ENCODE measurements around the gene ATP11A. TPM values are rescaled to one million over a fixed set of nuclear protein-coding genes. Genes with fewer than 3 reads are reported as not detected.

The ATP11A gene
- total and polyA plus RNA-seq, 2 donors (not counting 3 experiments of a cell fraction or from before 2014, with no cell fraction given) = 16.5 to 88.1 TPM

DNA sequence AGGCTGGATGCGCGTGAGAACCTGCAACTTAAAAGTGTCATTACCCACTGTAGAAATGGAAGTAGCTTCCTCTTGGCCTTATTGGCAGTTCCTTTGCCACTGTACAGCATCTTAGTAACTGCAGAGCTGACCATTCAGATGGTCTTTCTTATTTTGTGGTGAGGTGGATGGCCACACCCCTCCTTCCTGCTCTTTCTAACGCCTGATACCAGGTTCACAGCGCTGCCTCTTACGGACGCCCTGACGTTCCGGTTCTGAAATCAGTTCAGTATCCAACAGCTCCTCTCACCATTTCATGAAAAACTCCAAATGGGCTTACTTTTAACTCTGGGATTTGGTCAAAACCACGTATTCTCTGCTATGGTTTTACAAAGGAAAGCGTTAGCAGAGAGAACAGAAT lies 134.6 kb downstream of the ATP11A start:
- Histone ChIP-seq H4K20me1 (replicated peaks; ENCODE audit: control insufficient read depth, extremely low read depth, insufficient read depth, low read length) (no peaks in the 10 kb centered on the region), H3K9me3 (replicated peaks; ENCODE audit: control insufficient read depth, insufficient read depth, low read length) (no peaks in the 10 kb centered on the region), H3K9me1 (replicated peaks; ENCODE audit: control insufficient read depth, extremely low read depth, insufficient read depth, low read length) (no peaks in the 10 kb centered on the region), H3K36me3 (ENCODE audit: control insufficient read depth in 2 of 2, extremely low read depth in 1 of 2, insufficient read depth in 2 of 2, low read length in 2 of 2) (peaks cover 4 to 30% of the 10 kb centered on the region in 2 experiments), H3K9ac (replicated peaks; ENCODE audit: extremely low read depth, insufficient read depth, low read length) (no peak overlapping the region), H3K4me1 (ENCODE audit: control insufficient read depth, extremely low read depth, insufficient read depth, low read length) (peaks cover 11% of the 10 kb centered on the region), H3K4me3 (replicated peaks in 1 of 3; ENCODE audit: insufficient read depth in 1 of 3, low read depth in 1 of 3, low read length in 3 of 3) (no peak overlapping the region), H3K79me2 (ENCODE audit: control insufficient read depth, insufficient read depth, low read length) (no peaks in the 10 kb centered on the region), H3K27ac (ENCODE audit: insufficient read depth, low read depth, low read length) (no peak overlapping the region), H3K27me3 (ENCODE audit: control insufficient read depth in 2 of 2, insufficient read depth in 2 of 2, low read length in 2 of 2) (no peaks in the 10 kb centered on the region), H2AFZ (ENCODE audit: low read depth, low read length) (peak overlapping the region; percentile 43), H3K4me2 (ENCODE audit: insufficient read depth, low read length) (peak overlapping the region; percentile 40)
- dilution Hi-C loops (cut with MboI; ENCODE audit: extremely low pct_ligation_motif_present, low sequenced_read_pairs) (no loop called here), intact Hi-C loops (cut with micrococcal nuclease) (no loop called here)
- no peak for DNase-seq (ENCODE audit: low read depth, low spot score)
- FAIRE-seq = no peak
- CTCF ChIA-PET = interaction anchor here (0.7 kb wide), 1 partner anchor 14 kb away, joined by 3 read pairs; no protein-coding TSS in a partner anchor
- TF ChIP-seq MYC (IDR thresholded peaks at IDR 0.05; ENCODE audit: low read depth, low read length) (no peak), GATA2 (IDR thresholded peaks at IDR 0.05; ENCODE audit: insufficient read depth, insufficient read length, low read depth, low read length) (no peak), JUN (IDR thresholded peaks at IDR 0.05; ENCODE audit: borderline replicate concordance, insufficient read depth, insufficient read length, low read depth) (no peak), FOS (IDR thresholded peaks at IDR 0.05; ENCODE audit: borderline replicate concordance, insufficient read depth, low read length) (no peak)
- POLR2A ChIA-PET = no interaction called here
- BruUV-seq (replicated peaks) = no TSS peak

DNA sequence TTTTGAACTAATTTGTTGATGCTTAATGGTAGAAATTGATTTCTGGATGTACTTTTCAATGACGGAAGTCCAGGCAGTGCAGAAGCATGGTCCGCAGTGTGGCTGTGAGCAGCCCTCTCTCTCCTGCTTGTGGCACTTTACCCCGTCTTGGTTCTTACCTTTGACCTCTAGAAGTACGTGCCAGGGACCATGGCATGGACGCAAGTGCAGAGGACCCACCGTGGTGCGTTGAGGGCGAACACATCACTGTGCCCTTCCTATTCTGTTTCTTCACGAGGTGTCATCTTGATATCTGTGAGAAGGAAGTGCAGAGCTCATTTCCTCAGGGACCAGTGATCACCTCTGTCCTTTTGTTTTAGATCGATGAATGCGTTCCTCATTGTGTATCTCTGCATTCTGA lies 135.2 kb downstream of the ATP11A start:
- intact Hi-C loops (cut with micrococcal nuclease) = no loop called here
- H3K9me1 ChIP-seq (replicated peaks; ENCODE audit: control insufficient read depth, extremely low read depth, insufficient read depth, low read length) = no peaks in the 10 kb centered on the region
- peaks cover 11% of the 10 kb centered on the region for H3K4me1 ChIP-seq (ENCODE audit: control insufficient read depth, extremely low read depth, insufficient read depth, low read length)
- TF ChIP-seq GATA2 (IDR thresholded peaks at IDR 0.05; ENCODE audit: insufficient read depth, insufficient read length, low read depth, low read length) (no peak), EZH2 (IDR thresholded peaks at IDR 0.05; ENCODE audit: borderline replicate concordance, low read depth, low read length, severe bottlenecking) (no peak), JUN (IDR thresholded peaks at IDR 0.05; ENCODE audit: borderline replicate concordance, insufficient read depth, insufficient read length, low read depth) (no peak)
- H4K20me1 ChIP-seq (replicated peaks; ENCODE audit: control insufficient read depth, extremely low read depth, insufficient read depth, low read length) = no peaks in the 10 kb centered on the region
- dilution Hi-C loops (cut with MboI; ENCODE audit: extremely low pct_ligation_motif_present, low sequenced_read_pairs) = no loop called here
- H3K27ac ChIP-seq (ENCODE audit: insufficient read depth, low read depth, low read length) = no peak overlapping the region
- H3K9ac ChIP-seq (replicated peaks; ENCODE audit: extremely low read depth, insufficient read depth, low read length) = no peak overlapping the region
- H3K9me3 ChIP-seq (replicated peaks; ENCODE audit: control insufficient read depth, insufficient read depth, low read length) = no peaks in the 10 kb centered on the region
- peak overlapping the region; percentile 40 for H3K4me2 ChIP-seq (ENCODE audit: insufficient read depth, low read length)
- H3K79me2 ChIP-seq (ENCODE audit: control insufficient read depth, insufficient read depth, low read length) = no peaks in the 10 kb centered on the region
- FAIRE-seq = no peak
- peaks cover 4 to 26% of the 10 kb centered on the region in 2 experiments for H3K36me3 ChIP-seq (ENCODE audit: control insufficient read depth in 2 of 2, extremely low read depth in 1 of 2, insufficient read depth in 2 of 2, low read length in 2 of 2)
- no TSS peak for BruUV-seq (replicated peaks)
- no peak overlapping the region for H2AFZ ChIP-seq (ENCODE audit: low read depth, low read length)
- ChIA-PET CTCF (no interaction called here), POLR2A (no interaction called here)
- no peaks in the 10 kb centered on the region for H3K27me3 ChIP-seq (ENCODE audit: control insufficient read depth in 2 of 2, insufficient read depth in 2 of 2, low read length in 2 of 2)
- DNase-seq (ENCODE audit: low read depth, low spot score) = no peak
- no peak overlapping the region for H3K4me3 ChIP-seq (replicated peaks in 1 of 3; ENCODE audit: insufficient read depth in 1 of 3, low read depth in 1 of 3, low read length in 3 of 3)

Measured in endothelial cell of umbilical vein (primary cell).